Measurements from ENCODE around the gene RELN.

The RELN gene

DNA sequence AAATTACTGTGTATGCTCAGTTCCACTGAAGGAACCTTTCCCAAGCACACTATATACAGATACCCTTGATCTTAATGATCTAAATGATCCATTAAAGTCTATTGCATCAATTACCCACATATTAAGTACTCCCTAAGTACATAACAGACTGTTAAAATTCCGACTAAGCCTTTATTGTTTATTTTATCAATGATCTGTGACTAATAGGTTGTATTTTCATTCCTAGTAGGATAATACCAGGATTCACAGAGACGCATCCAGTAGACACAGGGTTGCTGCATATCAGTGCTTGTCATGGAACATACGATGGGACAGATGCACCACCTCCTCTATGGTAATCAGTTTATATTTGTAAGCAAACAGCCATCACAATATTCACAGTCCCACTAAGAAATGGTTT is 383.8 kb downstream of the RELN start:
- TF ChIP-seq, protein P1, sequence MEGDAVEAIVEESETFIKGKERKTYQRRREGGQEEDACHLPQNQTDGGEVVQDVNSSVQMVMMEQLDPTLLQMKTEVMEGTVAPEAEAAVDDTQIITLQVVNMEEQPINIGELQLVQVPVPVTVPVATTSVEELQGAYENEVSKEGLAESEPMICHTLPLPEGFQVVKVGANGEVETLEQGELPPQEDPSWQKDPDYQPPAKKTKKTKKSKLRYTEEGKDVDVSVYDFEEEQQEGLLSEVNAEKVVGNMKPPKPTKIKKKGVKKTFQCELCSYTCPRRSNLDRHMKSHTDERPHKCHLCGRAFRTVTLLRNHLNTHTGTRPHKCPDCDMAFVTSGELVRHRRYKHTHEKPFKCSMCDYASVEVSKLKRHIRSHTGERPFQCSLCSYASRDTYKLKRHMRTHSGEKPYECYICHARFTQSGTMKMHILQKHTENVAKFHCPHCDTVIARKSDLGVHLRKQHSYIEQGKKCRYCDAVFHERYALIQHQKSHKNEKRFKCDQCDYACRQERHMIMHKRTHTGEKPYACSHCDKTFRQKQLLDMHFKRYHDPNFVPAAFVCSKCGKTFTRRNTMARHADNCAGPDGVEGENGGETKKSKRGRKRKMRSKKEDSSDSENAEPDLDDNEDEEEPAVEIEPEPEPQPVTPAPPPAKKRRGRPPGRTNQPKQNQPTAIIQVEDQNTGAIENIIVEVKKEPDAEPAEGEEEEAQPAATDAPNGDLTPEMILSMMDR (IDR thresholded peaks at IDR 0.05; ENCODE audit: extremely low read depth, missing control alignments) = no peak

DNA sequence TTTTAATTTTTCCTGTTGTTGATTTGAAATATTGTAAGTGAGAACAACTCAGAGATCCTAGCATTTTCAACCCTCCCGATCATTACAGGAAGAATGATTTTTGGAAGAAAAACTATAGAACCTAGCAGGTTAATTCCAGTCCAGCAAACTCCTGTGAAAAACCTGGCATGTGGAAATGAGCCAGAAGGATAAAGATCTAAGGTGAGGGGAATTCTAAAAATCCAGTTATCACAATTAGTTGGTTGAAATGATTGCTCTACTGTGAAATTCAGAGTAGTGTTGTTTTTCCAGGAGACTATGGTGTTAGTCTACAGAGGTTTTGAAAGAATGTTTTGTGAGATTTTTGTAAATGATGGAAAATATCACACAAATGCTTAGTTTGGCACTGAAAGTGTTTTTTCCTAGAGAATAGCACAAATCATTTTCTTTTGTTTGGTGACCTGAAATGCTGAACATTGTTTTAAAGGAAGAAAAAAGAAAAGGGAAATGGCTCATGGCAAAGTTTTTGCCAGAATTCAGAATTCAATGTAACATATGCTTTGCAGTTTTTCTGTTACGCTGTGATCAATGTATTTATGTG is 391.0 kb downstream of the RELN start:
- TF ChIP-seq, protein P1 (IDR thresholded peaks at IDR 0.05; ENCODE audit: extremely low read depth, missing control alignments) = no peak
- DNase-seq (ENCODE audit: low spot score) = no peak

More for the DNA sequence above, 383.8 kb downstream of the RELN start:
- no peak for DNase-seq (ENCODE audit: low spot score)

- DNase-seq (ENCODE audit: low spot score) = no peak
- TF ChIP-seq, protein P1 (IDR thresholded peaks at IDR 0.05; ENCODE audit: extremely low read depth, missing control alignments) = no peak
Measured at GRCh38 chr7:103597606-103598005, 391.9 kb downstream of the RELN start.

DNA sequence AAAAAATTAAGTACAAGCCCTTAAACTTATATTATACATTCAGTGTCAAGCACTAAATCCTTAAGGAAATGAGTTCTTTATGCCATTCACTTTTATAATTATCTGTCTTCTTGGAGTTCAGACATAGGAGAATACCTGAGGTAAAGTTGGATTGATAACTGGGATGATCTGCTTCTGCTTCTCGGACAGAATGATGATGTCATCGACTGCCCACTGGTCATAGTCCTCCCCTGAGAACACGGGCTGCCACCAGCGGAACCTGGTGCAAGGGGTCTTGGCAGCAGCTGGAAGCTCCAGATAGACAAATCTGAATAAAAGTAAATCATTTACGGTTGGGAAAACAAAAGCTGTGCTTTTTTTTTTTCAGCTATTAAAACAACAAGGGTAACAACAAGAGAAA is 395.3 kb downstream of the RELN start:
- TF ChIP-seq, protein P1 (IDR thresholded peaks at IDR 0.05; ENCODE audit: extremely low read depth, missing control alignments) = no peak
- DNase-seq (ENCODE audit: low spot score) = no peak

DNA sequence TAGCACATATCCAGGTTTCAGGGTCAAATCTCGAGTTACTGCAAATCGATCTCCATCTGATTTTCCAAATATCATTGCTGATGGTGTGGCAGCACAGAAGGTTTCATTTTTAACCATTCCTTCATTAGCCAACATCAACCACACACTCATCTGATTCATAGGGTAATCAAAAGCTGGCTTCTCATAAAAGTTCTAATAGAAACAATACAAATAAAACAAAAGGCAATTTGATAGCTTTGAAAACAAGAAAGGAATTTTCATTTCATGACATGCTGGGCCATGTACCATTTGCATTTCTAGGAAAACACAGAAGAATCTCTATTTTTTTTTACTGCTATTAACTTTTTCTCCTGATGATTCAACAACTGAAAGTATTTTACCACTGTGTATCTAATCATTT is 395.8 kb downstream of the RELN start:
- no peak for DNase-seq (ENCODE audit: low spot score)

GRCh38 chr7:103592844-103593243 is 396.6 kb downstream of the RELN start:
- no peak for DNase-seq (ENCODE audit: low spot score)
- TF ChIP-seq, protein P1 (IDR thresholded peaks at IDR 0.05; ENCODE audit: extremely low read depth, missing control alignments) = no peak

More for the DNA sequence above, 395.8 kb downstream of the RELN start:
- TF ChIP-seq, protein P1 (IDR thresholded peaks at IDR 0.05; ENCODE audit: extremely low read depth, missing control alignments) = no peak

- TF ChIP-seq, protein P1 (IDR thresholded peaks at IDR 0.05; ENCODE audit: extremely low read depth, missing control alignments) = no peak
- DNase-seq (ENCODE audit: low spot score) = no peak
Measured at GRCh38 chr7:103592187-103592586, 397.3 kb downstream of the RELN start.

Data from GM20000 (cell line).